Measurements from ENCODE around the gene MRPL55.

GRCh38 chr1:228118040-228118439 lies 8.9 kb upstream of the MRPL55 start:
- TF ChIP-seq POLR2A (IDR thresholded peaks at IDR 0.05; ENCODE audit: low read depth, low read length) (no peak), POLR2AphosphoS5 (IDR thresholded peaks at IDR 0.05; ENCODE audit: low read depth, low read length) (no peak)
